K562 (cell line): ENCODE results near the gene MAPK13. TPM values are rescaled to one million over a fixed set of nuclear protein-coding genes. Genes with fewer than 3 reads are reported as not detected.

Source experiments
- HMGXB4 ChIP-seq: sonication (generic); formaldehyde crosslinking; IDR thresholded peaks from 2 replicates; pipeline ENCODE4 v1.8.1; 2023; ENCODE audit warnings: mild to moderate bottlenecking, missing genetic modification reagents
- NFE2L1 ChIP-seq: fragments of 450-650 bp; IDR thresholded peaks from 2 replicates; pipeline ENCODE4 v1.6.1; 2016; ENCODE audit warnings: missing genetic modification characterization, low read depth, mild to moderate bottlenecking, missing compliant biosample characterization, moderate library complexity, borderline replicate concordance
- NKRF ChIP-seq: fragments of 450-650 bp; IDR thresholded peaks from 2 replicates; pipeline ENCODE4 v1.6.1; 2016; ENCODE audit warnings: borderline replicate concordance
- RBBP5 ChIP-seq: fragments of 200-600 bp; sonication (generic); IDR thresholded peaks from 2 replicates; pipeline ENCODE4 v1.6.1; 2012; ENCODE audit warnings: borderline replicate concordance, mild to moderate bottlenecking, low read length, control low read depth, inconsistent platforms; ENCODE audit not compliant: insufficient read depth, poor library complexity, severe bottlenecking
- ZBTB34 ChIP-seq: fragments of 250-450 bp; sonication (Bioruptor Pico); IDR thresholded peaks from 2 replicates; pipeline ENCODE4 v1.8.0; 2021; ENCODE audit warnings: mild to moderate bottlenecking, moderate library complexity
- ZNF395 ChIP-seq: fragments of 200-800 bp; sonication (Bioruptor generic); IDR thresholded peaks from 2 replicates; pipeline ENCODE4 v1.6.1; 2017; ENCODE audit warnings: missing genetic modification characterization, missing compliant biosample characterization
- polyA plus RNA-seq, 8 experiments: library from polyadenylated mRNA; depleted of rRNA in 4 of 8; stranded (reverse) in 5 of 8; unstranded in 3 of 8; fragments of >200 nt; fragmentation: Nextera tagmentation in 2 of 8; fragmentation: Illumina TruSeq in 1 of 8; extraction: Ambion mirVana in 2 of 8; extraction: Trizol in 1 of 8; gene quantifications; 2 replicates each; pipeline versions ENCODE4 v1.2.1 to v1.2.3, GENCODE V29; 2011 to 2014; ENCODE audit warnings: inconsistent platforms in 1 of 8, missing spikeins in 1 of 8
- total RNA-seq, 7 experiments: library from RNA; depleted of rRNA in 6 of 7; stranded (reverse); fragments of >200 nt in 6 of 7; fragmentation: Illumina TruSeq in 2 of 7; extraction: Trizol in 2 of 7; gene quantifications; 2 replicates each; pipeline versions ENCODE4 v1.2.1 to v1.2.3, GENCODE V29; 2011 to 2021; ENCODE audit warnings: low replicate concordance in 1 of 7

MAPK13 gene
- total and polyA plus RNA-seq, 9 of the 15 experiments (the other 6 are each of a cell fraction or from before 2014, with no cell fraction given) = 0.03 to 2.3 (median 0.48) TPM; not detected in 1

- no peak for TF ChIP-seq NKRF
- TF ChIP-seq ZBTB34 (CRISPR knock-in tag) = no peak
- no peak for TF ChIP-seq NFE2L1 (tag)
- TF ChIP-seq HMGXB4 (CRISPR knock-in tag) = no peak
- no peak for TF ChIP-seq RBBP5
- TF ChIP-seq ZNF395 = no peak
Observed at GRCh38 chr6:36113049-36113448, 17.3 kb upstream of the MAPK13 start (continued).
